Left hindlimb (tissue), 1 donor: ENCODE measurements around the gene QPRT.
"Not testable (repeated sequence)": the region's sequence is repeated elsewhere in the genome, so short reads cannot be mapped to it uniquely, and the experiment has no call there.

Source experiments
- DNase-seq: peaks from one replicate; pipeline ENCODE4 v3.0.0-alpha.2; 2018

The QPRT gene

GRCh38 chr16:29678691-29679267 is at the start of gene QPRT:
QPRT (plus strand) TSS chr16:29679180; CDS start chr16:29679198, 18 bp downstream.
- DNase-seq = peak; percentile 84

GRCh38 chr16:29629318-29629717 is 49.7 kb upstream of the QPRT start:
- DNase-seq = not testable (repeated sequence)

DNA sequence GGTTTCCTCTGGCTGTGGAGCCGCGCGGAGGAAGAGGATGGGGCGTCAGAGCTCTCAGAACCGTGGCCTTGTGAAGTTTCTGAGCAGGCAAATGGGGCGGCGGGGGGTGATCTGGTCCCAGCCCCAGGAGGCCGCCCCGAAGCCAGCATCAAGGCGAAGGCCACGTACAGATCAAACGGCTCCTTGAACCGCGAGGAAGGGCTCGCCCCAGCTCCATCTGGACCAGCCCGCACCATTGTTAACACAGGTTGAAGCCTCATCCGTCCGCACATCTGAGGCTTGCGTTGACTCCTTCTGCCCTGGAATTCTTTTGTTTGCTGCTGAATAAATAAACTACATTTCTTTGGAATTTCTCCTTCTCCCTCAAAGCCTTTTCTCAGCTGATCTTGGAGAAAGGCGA is 47.3 kb upstream of the QPRT start:
- not testable (repeated sequence) for DNase-seq

- not testable (repeated sequence) for DNase-seq
These were observed 43.1 kb upstream of the QPRT start for GRCh38 chr16:29635902-29636301.

GRCh38 chr16:29636368-29636767 is 42.6 kb upstream of the QPRT start:
- not testable (repeated sequence) for DNase-seq

DNA sequence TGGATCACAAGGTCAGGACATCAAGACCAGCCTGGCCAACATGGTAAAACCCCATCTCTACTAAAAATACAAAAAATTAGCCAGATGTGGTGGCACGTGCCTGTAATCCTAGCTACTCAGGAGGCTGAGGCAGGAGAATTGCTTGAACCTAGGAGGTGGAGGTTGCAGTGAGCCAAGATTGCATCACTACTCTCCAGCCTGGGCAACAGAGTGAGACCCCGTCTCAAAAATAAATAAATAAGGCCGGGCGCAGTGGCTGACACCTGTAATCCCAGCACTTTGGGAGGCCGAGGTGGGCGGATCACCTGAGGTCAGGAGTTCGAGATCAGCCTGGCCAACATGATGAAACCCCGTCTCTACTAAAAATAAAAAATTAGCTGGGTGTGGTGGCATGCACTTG is 40.2 kb upstream of the QPRT start:
- not testable (repeated sequence) for DNase-seq

DNA sequence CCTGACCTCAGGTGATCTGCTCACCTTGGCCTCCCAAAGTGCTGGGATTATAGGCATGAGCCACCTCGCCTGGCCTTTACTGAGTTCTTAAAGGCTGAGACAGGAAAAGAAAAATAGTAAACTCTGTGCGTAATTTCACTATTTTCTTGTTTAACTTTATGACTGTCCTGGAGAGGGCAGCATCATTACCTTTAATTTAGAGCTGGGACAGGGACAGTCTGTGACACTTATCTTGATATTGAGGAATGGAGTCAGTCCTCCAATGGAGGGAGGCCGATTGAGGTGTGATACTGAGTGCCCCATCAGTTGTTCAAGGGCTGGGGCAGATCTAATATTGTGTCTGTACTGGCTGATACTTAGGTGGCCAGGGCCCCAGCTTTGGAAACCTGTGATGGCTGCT is 37.4 kb upstream of the QPRT start:
- no peak for DNase-seq

DNA sequence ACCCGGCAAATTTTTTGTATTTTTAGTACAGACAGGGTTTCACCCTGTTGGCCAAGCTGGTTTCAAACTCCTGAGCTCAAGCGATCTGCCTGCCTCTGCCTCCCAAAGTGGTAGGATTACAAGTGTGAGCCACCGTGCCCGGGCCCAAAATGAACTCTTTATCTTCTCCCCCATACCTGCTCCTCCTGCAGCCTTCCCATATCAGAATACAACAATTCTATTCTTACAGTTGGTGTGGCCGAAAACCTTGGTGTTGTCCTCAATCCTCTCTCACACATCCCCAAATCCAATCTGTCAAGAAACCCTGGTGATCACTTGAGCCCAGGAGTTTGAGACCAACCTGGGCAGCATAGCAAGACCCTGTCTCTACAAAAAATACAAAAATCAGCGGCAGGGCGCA is 35.4 kb upstream of the QPRT start:
- no peak for DNase-seq

DNA sequence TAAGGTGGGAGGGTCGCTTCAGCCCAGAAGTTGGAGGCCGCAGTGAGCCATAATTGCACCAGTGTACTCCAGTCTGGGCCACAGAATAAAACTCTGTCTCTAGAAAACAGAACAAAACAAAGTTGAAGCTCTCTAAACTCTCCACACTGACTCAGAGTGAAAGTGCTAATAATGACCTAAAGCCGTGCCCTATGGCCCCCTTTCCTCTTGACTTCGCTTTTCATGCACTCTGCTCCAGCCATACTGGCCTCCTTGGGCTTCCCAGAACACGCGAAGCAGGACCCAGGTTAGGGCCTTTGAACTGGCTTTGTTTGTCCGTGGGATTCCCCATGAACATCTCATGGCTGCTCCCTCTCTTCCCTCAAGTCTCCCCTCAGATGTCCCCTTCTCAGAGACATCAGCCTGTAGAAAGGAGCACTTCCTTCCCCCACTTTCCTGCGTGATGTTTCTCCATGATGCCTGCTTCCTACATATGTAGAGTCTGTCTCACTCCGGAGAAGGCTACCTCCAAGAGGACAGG is 34.6 kb upstream of the QPRT start:
- DNase-seq = no peak

DNA sequence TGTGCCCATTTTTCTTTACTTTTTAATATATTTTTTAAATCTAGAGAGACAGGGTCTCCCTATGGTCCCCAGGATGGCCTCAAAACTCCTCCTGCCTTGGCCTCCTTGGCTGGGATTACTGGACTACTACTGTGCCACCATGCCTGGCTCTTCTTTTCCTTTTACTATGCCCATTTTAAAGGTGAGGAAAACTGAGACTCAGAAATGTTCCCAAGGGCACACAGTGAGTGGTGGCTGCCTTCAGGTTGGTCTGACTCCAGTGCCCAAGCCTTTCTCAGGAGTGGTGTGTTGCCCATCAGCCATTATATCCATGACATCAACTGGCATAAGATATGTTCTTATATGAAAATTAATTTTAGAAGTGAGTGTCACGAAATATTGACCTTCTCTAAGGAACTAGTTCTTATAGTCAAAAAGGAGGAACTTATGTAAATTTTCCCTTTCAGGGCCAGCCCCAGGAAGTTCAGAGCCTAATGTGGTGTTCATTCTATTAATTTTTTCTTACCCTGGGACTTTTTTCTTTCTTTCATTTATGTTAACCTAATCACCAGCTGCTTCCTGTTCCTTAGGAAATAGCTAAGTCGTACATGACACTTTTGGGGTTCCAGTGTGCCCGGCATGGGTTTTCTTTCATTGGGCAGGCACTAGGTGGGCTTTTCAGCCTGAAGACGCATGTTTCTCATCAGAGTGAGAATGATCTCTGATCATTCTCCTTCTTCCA is 33.8 kb upstream of the QPRT start:
- DNase-seq = no peak

- DNase-seq = no peak
These were observed 33.2 kb upstream of the QPRT start for GRCh38 chr16:29645694-29646187.

GRCh38 chr16:29646947-29647346 is 32.0 kb upstream of the QPRT start:
- DNase-seq = no peak

- no peak for DNase-seq
These were observed 29.1 kb upstream of the QPRT start for GRCh38 chr16:29649588-29650494.

DNA sequence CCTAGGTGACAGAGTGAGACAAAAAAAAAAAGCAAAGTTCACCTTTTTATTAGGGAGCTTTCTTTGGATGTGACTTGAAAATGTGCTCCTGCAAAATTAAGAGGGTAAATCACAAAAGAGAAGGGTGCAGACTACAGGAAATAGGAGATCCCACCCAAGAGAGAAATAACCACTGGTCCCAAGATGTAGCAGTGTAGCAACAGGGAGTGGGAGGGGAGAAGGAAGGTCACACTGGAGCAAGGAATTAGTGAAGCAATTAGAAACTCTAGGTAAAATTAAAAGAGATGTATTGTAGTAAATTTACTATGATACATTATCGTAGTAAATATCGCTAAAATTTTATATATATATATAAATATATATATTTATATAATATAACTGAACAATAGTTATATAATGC is 28.2 kb upstream of the QPRT start:
- no peak for DNase-seq

DNA sequence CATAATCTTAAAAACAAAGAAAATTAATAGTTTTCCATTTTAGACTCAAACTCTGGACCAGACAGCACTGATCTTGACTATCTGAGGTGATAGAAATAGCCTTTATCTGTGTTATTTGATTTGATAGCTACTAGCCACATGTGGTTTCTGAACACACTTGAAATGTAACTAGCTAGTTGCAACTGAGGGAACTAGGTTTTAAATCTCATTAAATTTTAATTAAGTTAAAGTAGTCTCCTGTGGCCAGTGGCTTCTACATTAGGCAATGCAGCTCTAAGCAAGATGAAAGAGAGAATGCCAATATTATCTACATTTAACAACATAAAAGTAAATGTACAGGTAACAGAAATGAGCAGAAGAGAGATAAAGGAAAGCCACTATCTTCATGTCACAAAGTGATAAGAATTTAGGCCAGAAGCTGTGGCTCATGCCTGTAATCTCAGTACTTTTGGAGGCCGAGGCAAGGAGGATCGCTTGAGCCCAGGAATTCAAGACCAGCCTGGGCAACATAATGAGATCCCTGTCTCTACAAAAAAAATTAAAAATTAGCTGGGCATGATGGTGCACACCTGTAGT is 27.1 kb upstream of the QPRT start:
- DNase-seq = no peak

GRCh38 chr16:29653471-29653870 is 25.5 kb upstream of the QPRT start:
- no peak for DNase-seq

GRCh38 chr16:29653890-29654289 is 25.1 kb upstream of the QPRT start:
- not testable (repeated sequence) for DNase-seq

DNA sequence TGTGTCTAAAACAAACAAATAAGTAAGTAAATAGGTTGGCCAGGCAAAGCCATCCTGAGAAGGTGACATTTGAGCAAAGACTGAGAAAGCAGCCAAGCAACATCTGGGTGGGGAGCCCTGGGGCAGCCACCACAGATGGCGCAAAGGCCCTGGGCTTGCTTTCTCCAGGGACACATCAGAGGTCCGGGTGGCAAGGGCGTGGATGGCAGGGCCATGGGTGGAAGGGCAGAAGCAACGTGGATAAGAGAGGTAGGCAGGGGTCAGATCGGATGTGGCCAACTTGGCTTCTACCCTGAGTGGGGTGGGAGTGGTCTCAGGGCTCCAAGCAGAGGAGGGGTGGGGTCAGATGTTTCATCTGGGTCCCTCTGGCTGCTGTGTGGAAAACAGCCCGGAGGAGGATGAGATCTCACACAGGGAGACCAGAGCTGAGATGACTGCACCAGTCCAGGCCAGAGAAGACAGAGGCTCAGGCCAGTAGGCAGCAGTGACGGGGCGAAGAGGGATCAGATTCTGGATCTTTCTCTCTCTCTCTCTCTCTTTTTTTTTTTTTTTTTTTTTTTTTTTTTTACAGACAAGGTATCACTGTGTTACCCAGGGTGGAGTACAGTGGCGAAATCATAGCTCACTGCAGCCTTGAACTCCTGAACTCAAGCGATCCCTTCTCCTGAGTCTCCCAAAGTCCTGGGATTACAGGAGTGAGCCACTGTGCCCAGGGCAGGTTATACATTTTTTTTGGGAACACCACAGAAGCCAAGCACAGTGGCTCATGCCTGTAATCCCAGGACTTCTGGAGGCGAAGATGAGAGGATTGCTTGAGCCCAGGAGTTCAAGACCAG is 22.1 kb upstream of the QPRT start:
- DNase-seq = no peak

GRCh38 chr16:29658705-29659104 is 20.3 kb upstream of the QPRT start:
- no peak for DNase-seq

DNA sequence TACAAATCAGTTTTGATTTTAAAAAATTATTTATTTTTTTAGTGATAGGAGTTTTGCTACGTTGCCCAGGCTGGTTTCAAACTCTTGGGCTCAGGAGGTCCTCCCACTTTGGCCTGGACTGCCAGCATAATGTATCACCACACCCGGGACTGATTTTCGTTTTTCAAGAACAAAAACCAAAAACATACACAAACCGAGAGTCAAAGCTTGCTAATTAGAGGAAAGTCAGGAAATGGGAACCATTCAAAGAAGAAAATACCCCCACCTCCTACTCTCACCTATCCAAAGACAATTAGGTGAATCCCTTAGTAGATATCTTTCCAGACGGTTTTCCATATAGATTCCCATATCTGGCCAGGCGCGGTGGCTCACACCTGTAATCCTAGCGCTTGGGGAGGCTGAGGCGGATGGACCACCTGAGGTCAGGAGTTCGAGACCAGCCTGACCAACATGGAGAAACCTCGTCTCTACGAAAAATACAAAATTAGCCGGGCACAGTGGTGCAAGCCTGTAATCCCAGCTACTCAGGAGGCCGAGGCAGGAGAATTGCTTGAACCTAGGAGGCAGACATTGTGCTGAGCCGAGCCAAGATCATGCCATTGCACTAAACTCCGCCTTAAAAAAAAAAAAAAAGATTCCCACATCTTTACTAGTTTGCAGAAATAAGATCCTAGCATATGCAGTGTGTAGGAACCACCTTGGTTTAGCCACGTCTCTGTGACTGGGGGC is 16.8 kb upstream of the QPRT start:
- DNase-seq = no peak

- no peak for DNase-seq
These were observed 16.3 kb upstream of the QPRT start for GRCh38 chr16:29662729-29663015.
